ENCODE results near the gene FOXP1. TPM values are rescaled to one million over a fixed set of nuclear protein-coding genes. Genes with fewer than 3 reads are reported as not detected.
"Not testable (repeated sequence)": the region's sequence is repeated elsewhere in the genome, so short reads cannot be mapped to it uniquely, and the experiment has no call there.

The FOXP1 gene
- polyA plus RNA-seq, 5 donors, result 88.9 to 130 (median 123) TPM

GRCh38 chr3:70984776-70985482 lies 598.6 kb downstream of the FOXP1 start:
- DNase-seq, result no peak

GRCh38 chr3:70982700-70983140 lies 600.8 kb downstream of the FOXP1 start:
- peak in 1 of 2 donors; percentile 29 for DNase-seq

- peak in 1 of 2 donors; percentile 34 for DNase-seq
Measured at GRCh38 chr3:70982284-70982683, 601.2 kb downstream of the FOXP1 start.

- no peak for DNase-seq
Measured at GRCh38 chr3:70981231-70981880, 602.2 kb downstream of the FOXP1 start.

- no peak for DNase-seq
Measured at GRCh38 chr3:70980646-70981170, 602.8 kb downstream of the FOXP1 start.

- no peak for DNase-seq
Measured at GRCh38 chr3:70979983-70980645, 603.4 kb downstream of the FOXP1 start.

GRCh38 chr3:70977712-70978111 lies 605.8 kb downstream of the FOXP1 start:
- DNase-seq, result no peak

- not testable (repeated sequence) for DNase-seq
Measured at GRCh38 chr3:70975981-70976380, 607.5 kb downstream of the FOXP1 start.

GRCh38 chr3:70974747-70975146 lies 608.8 kb downstream of the FOXP1 start:
- DNase-seq, result no peak

- DNase-seq, result no peak
Measured at GRCh38 chr3:70973558-70973957, 610.0 kb downstream of the FOXP1 start.

- DNase-seq, result no peak
Measured at GRCh38 chr3:70972855-70973254, 610.7 kb downstream of the FOXP1 start.

GRCh38 chr3:70970952-70971351 lies 612.6 kb downstream of the FOXP1 start:
- no peak for DNase-seq

GRCh38 chr3:70970171-70970570 lies 613.4 kb downstream of the FOXP1 start:
- no peak for DNase-seq

GRCh38 chr3:70963431-70964275 lies 619.9 kb downstream of the FOXP1 start:
- no peak for DNase-seq

- no peak for DNase-seq
Measured at GRCh38 chr3:70959506-70960291, 623.8 kb downstream of the FOXP1 start.

- DNase-seq, result no peak
Measured at GRCh38 chr3:70952033-70952747, 631.3 kb downstream of the FOXP1 start.

- no peak for DNase-seq
Measured at GRCh38 chr3:70951316-70951715, 632.2 kb downstream of the FOXP1 start.

- DNase-seq, result no peak
Measured at GRCh38 chr3:70947579-70947978, 635.9 kb downstream of the FOXP1 start.

- no peak for DNase-seq
Measured at GRCh38 chr3:70943886-70944285, 639.6 kb downstream of the FOXP1 start.
